RCC 7860 (cell line): ENCODE results near the gene NUDT16.
"Not testable (repeated sequence)": the region's sequence is repeated elsewhere in the genome, so short reads cannot be mapped to it uniquely, and the experiment has no call there.

ENCODE experiments used
- DNase-seq: peaks from one replicate; pipeline ENCODE4 v3.0.0-alpha.2; 2015; ENCODE audit warnings: low spot score
- FAIRE-seq: peaks from 2 replicates; lab custom pipeline; 2012; peaks lifted over from hg19 to GRCh38; lab: Jason Lieb, UNC

Gene NUDT16

GRCh38 chr3:131380821-131381444, 641 bp upstream of the NUDT16 start:
- not testable (repeated sequence) for DNase-seq, FAIRE-seq

- no peak for DNase-seq
- no peak for FAIRE-seq
Measured at GRCh38 chr3:131386429-131387165, 5.0 kb downstream of the NUDT16 start.

- no peak for FAIRE-seq
- no peak for DNase-seq
Measured at GRCh38 chr3:131387796-131388489, 6.4 kb downstream of the NUDT16 start.

GRCh38 chr3:131388490-131388799, 6.9 kb downstream of the NUDT16 start:
- FAIRE-seq (no peak), DNase-seq (no peak)

- FAIRE-seq, result no peak
- no peak for DNase-seq
Measured at GRCh38 chr3:131390331-131390730, 8.8 kb downstream of the NUDT16 start.

GRCh38 chr3:131393051-131393450, 11.5 kb downstream of the NUDT16 start:
- no peak for FAIRE-seq
- DNase-seq, result no peak

GRCh38 chr3:131393868-131394267, 12.3 kb downstream of the NUDT16 start:
- DNase-seq (no peak), FAIRE-seq (no peak)

- FAIRE-seq (no peak), DNase-seq (no peak)
Measured at GRCh38 chr3:131394400-131394799, 12.8 kb downstream of the NUDT16 start.

GRCh38 chr3:131396170-131396569, 14.6 kb downstream of the NUDT16 start:
- DNase-seq (no peak), FAIRE-seq (no peak)

GRCh38 chr3:131397889-131398288, 16.3 kb downstream of the NUDT16 start:
- FAIRE-seq, result no peak

GRCh38 chr3:131401978-131402377, 20.4 kb downstream of the NUDT16 start:
- DNase-seq (no peak), FAIRE-seq (no peak)

More at GRCh38 chr3:131397889-131398288, 16.3 kb downstream of the NUDT16 start:
- no peak for DNase-seq

- DNase-seq (no peak), FAIRE-seq (no peak)
Measured at GRCh38 chr3:131402391-131403039, 20.9 kb downstream of the NUDT16 start.

GRCh38 chr3:131403216-131403895, 21.8 kb downstream of the NUDT16 start:
- FAIRE-seq, result no peak
- DNase-seq, result no peak

GRCh38 chr3:131405411-131405810, 23.8 kb downstream of the NUDT16 start:
- DNase-seq, result no peak
- FAIRE-seq, result no peak

- FAIRE-seq (no peak), DNase-seq (no peak)
Measured at GRCh38 chr3:131406274-131406673, 24.7 kb downstream of the NUDT16 start.

- FAIRE-seq, result no peak
- DNase-seq, result no peak
Measured at GRCh38 chr3:131417751-131418150, 36.2 kb downstream of the NUDT16 start.

- no peak for FAIRE-seq
- no peak for DNase-seq
Measured at GRCh38 chr3:131421301-131421700, 39.7 kb downstream of the NUDT16 start.

- FAIRE-seq (no peak), DNase-seq (no peak)
Measured at GRCh38 chr3:131421957-131422498, 40.5 kb downstream of the NUDT16 start.

GRCh38 chr3:131427226-131427625, 45.7 kb downstream of the NUDT16 start:
- no peak for FAIRE-seq
- no peak for DNase-seq

- FAIRE-seq, result no peak
- DNase-seq, result no peak
Measured at GRCh38 chr3:131431754-131432153, 50.2 kb downstream of the NUDT16 start.

- FAIRE-seq (no peak), DNase-seq (no peak)
Measured at GRCh38 chr3:131432441-131432840, 50.9 kb downstream of the NUDT16 start.
